GM23248 (cell line): Measurements from ENCODE around the gene LCE7A.

ENCODE experiments used
- EZH2 ChIP-seq: fragments of 200-600 bp; sonication (generic); IDR thresholded peaks from 2 replicates; pipeline ENCODE4 v1.6.1; 2018; ENCODE audit warnings: antibody characterized with exemption, mild to moderate bottlenecking; ENCODE audit not compliant: insufficient read depth, poor library complexity, severe bottlenecking
- EZH2phosphoT487 ChIP-seq: fragments of 200-600 bp; sonication (generic); IDR thresholded peaks from 2 replicates; pipeline ENCODE4 v1.6.1; 2018; ENCODE audit warnings: antibody characterized with exemption, moderate library complexity, mild to moderate bottlenecking, low read depth; ENCODE audit not compliant: insufficient read depth

- TF ChIP-seq EZH2 (no peak), EZH2phosphoT487 (no peak)
Measured at GRCh38 chr1:152880907-152881306, 21.1 kb downstream of the LCE7A start.
